KG1 (cell line): ENCODE data around the gene INSR.
"Not testable (repeated sequence)": the region's sequence is repeated elsewhere in the genome, so short reads cannot be mapped to it uniquely, and the experiment has no call there.

ENCODE experiments used
- DNase-seq: peaks from one replicate; lab custom pipeline; 2025; lab: John Stamatoyannopoulos, UW

Gene INSR

DNA sequence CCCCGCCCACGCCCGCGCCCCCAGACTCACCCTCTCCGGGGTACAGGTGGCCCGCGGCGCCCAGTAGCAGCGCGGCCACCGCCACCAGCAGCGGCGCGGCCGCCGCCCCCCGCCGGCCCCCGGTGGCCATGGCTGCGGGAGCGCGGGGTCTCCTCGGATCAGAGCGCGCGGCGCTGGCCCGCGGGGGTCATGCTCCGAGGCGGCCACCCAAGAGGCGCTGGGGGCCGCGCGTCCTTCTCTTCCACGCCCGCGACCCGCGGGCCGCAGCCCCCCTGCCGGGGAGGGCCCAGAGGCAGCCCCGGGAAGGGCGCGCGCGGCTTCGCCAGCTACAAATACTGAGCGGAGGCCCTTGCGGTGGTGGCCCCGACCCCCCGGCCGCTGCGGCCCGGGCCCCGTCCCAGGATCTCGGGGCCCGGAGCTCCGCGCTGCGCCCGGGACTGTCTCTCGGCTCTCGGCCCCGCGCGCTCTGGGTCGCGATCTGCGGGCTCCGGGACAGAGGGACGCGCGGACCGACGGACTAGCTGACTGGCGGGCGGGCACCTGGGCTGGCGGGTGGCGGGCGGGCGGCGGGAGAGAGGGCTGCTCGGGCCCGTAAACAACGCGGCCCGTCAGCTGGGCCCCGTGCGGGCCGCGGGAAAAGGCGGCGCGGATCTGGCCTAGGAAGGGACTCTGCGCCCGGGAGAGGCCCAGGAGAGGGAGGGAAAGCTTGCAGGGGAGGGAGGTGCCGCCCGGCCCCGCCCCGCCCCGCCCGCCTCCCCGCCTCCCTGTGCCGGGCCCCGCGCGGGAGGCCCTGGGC lies at the start of gene INSR:
TSS of gene INSR (minus strand) at position 653 of the 796 bp plus-strand sequence. CDS start at position 130, 523 bp downstream.
- peak; percentile 11 for DNase-seq

DNA sequence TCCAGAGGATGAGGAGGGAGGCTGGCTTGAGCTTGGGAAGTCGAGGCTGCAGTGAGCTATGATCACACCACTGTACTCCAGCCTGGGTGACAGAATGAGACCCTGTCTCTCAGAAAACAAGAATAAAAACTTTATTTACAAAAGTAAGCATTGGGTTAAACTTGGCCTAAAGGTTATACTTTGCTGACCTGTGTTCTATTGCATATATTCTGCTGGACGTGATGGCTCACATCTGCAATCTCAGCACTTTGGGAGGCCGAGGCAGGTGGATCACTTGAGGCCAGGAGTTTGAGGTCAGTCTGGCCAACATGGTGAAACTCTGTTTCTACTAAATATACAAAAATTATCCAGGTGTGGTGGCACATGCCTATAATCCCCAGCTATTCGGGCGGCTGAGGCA lies 47.9 kb upstream of the INSR start:
- DNase-seq = no peak

- peak; percentile 78 for DNase-seq
These were observed 47.0 kb upstream of the INSR start for GRCh38 chr19:7340959-7341837.

- peak; percentile 96 for DNase-seq
These were observed 43.4 kb upstream of the INSR start for GRCh38 chr19:7337380-7338194.

GRCh38 chr19:7336321-7336973 lies 42.2 kb upstream of the INSR start:
- DNase-seq = no peak

GRCh38 chr19:7333198-7334118 lies 39.2 kb upstream of the INSR start:
- DNase-seq = no peak

DNA sequence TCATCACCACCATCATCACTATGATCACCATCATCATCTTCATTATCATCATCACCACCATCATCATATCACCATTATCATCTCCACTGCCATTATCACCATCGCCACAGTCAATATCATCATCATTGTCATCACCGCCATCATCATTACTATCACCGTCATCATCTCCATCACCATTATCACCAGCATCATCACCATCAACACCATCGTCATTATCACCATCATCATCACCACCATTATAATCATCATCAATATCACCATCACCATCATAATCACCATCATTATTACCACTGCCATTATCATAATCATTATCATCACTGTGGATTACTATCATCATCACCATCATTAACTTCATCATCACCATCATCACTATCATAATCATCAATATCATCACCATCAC lies 37.2 kb upstream of the INSR start:
- DNase-seq = no peak

DNA sequence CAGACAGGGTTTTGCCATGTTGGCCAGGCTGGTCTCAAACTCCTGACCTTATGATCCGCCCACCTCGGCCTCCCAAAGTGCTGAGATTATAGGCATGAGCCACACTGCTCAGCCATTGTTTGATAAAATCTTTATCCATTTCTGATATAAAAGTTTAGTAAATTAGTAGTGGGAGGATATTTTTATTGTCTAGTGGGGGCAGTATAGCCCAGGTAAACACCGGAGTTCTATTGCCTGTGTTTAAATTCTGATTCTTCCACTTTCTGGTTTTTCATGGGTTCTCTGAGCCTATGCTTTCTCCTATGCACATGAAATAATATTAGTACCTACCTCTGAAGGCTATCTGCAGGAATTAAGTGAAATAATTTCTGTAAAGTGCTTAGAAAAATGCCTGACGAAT lies 34.4 kb upstream of the INSR start:
- no peak for DNase-seq

GRCh38 chr19:7327802-7328201 lies 33.6 kb upstream of the INSR start:
- DNase-seq = no peak

DNA sequence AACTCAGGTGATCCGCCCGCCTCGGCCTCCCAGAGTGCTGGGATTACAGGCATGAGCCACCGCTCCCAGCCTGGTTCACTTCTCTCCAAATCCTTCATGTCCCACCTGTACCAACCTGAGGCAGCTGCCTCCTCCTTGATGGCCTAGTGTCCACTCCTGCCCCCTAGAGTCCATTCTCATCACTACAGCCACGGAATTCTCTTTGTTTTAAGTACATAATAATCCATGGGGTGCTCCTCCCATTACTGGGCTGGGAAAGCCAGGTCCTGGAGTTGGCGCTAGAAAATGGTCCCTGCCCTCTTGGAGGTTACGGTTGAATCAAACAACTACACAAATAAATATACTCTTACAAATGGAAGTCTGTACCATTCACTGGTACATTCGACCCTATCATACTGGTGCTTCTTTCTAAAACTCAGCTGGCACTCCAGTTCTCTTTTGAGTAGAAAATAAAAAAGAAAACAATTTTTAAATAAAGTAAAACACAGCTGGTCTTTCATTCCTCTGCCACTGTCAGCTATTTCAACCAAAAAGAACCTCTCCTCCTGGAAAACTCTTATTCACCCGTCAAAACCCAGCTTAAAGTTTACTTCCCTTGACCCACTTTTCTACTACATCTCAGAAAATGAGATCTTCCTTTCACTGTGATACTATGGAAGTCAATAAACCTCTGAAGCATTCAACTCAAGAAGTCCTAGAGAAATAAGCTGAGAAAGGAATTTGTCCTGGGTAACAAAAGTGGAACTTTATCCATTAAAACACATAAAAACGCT lies 32.1 kb upstream of the INSR start:
- DNase-seq = no peak

DNA sequence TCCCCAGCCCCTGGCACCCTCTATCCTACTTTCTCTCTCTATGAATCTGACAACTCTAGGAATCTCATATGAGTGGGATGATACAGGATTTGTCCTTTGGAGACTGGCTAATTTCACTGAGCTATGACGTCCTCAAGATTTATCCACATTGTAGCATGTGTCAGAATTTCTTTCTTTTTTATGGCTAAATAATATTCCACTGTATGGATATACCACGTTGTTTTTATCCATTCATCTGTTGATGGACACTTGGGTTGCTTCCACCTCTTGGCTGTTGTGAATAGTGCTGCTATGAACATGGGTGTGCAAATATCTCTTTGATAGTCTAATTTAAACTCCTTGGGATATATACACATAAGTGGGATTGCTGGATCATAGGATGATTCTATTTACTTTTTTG lies 24.0 kb upstream of the INSR start:
- no peak for DNase-seq

- no peak for DNase-seq
These were observed 18.6 kb upstream of the INSR start for GRCh38 chr19:7312816-7313215.

GRCh38 chr19:7311911-7312310 lies 17.7 kb upstream of the INSR start:
- DNase-seq = no peak

- DNase-seq = not testable (repeated sequence)
These were observed 14.1 kb upstream of the INSR start for GRCh38 chr19:7308327-7308726.

- DNase-seq = no peak
These were observed 13.5 kb upstream of the INSR start for GRCh38 chr19:7307590-7308218.

DNA sequence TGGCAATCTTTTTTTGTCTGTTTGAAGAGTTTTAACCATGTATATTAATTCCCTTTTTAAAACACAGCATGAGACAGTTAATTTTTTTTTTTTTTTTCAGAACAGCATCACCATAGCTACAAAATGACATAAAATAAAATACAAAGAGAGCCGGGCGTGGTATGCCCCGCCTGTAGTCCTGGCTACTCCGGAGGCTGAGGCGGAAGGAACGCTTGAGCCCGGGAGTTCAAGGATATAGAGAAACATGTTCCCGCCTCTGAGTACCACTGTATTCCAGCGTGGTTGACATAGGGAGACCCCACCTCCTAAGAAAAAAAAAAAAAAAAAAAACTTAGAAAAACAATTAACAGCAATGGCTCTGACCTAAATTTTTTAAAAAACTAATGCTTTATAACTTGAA lies 10.0 kb upstream of the INSR start:
- no peak for DNase-seq

GRCh38 chr19:7303470-7303869 lies 9.3 kb upstream of the INSR start:
- no peak for DNase-seq

- no peak for DNase-seq
These were observed 7.3 kb upstream of the INSR start for GRCh38 chr19:7301525-7301924.

- no peak for DNase-seq
These were observed 3.5 kb upstream of the INSR start for GRCh38 chr19:7297742-7298141.
